ENCODE measurements around the gene AFF3. TPM values are rescaled to one million over a fixed set of nuclear protein-coding genes. Genes with fewer than 3 reads are reported as not detected.

The AFF3 gene
- total RNA-seq, 1 donor from 2014 or later, result 7.6 TPM

DNA sequence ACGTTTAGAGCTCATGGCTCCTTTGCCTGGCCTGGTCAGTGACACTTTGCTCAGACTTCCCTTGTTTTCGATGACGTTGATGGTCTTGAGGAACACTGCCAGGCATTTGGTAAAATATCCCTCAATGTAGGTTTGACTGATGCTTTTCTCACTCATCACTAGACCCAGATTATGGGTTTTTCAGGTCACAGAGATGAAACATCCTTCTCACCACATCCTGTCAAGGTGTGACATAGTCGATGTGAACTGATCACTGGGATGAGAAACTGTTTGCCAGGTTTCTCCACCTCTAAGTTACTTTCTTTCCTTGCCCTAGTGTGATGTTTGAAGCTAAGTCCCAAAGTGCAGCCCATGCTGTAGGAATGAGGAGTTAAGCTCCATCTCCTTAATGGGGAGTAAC lies 81.5 kb downstream of the AFF3 start:
- DNase-seq, result no peak
- no peak for ATAC-seq (ENCODE audit: poor library complexity)
- intact Hi-C loops (cut with DNase I), result no loop called here

DNA sequence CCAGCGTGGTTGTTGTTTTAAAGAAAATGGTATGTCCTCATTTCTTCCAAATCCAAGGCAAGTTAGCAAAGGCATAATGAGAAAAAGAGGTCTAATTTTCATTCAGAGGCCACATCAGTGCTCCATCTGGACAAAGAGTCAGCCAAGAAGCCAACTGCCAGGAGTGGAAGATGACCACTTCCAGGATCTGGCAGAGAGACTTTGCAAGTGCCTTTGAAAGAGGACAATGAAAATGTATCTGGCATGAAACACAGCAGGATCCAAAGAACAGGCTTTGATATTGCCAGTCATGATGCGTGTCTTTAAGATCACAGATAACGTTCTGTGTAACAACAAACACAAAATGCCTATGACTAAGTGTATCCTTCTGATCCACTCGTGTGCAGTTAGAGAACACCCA lies 82.8 kb downstream of the AFF3 start:
- no peak for ATAC-seq (ENCODE audit: poor library complexity)
- intact Hi-C loops (cut with DNase I), result no loop called here
- no peak for DNase-seq

DNA sequence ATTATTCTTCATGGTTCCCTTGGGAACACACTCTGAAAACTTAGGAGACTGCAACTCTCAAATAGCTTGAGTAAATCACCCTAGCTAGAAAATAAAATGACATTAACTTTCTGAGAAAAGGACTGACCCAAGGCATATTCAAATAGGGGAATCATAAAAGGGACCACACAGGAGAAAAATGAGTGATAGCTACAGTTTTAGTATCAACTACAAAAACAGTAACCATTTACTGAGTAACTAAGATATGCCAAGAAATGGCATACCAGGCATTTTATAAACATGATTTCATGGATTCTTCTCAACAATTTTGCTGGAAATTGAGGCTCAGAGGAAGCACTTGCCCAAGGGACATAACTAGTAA lies 84.5 kb downstream of the AFF3 start:
- intact Hi-C loops (cut with DNase I), result no loop called here
- no peak for DNase-seq
- ATAC-seq (ENCODE audit: poor library complexity), result no peak

GRCh38 chr2:100054426-100054825 lies 88.0 kb downstream of the AFF3 start:
- intact Hi-C loops (cut with DNase I), result no loop called here
- ATAC-seq (ENCODE audit: poor library complexity) (no peak), DNase-seq (no peak)

DNA sequence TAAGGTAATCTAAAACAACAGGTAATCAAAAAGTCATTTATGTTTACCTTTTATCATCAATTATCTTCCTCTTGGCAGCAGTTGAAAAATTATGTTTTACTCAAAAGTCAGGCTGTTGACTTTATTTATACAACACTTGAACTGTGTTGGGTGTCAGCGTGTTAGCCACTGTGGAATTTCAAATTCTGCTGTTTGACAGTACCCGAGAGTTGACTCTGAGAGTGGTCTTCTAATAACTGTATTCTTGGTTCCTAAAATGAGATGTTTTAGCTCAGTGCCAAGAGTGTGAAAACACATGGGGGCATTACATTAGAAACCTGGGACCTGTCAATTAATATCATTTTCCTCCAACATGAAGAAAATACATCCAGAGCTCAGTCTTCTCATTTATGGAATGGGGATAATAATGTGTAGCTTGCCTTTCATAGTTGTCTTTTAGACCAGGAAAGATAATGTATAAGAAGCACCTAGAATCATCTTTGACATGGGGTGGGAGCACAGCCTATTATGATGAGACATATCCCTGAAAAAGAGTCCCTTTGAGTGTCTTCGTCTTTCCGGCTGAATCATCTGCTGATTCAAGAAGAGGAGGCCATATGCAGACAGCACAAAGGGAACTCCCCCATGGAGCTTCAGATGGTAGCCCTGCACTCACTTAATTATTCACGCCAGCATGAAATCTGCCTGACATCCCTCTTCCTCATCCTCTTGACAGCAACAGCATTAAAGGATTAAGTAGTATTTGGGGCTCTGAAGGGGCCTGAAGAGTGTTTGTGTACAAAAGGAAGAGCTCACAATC lies 89.1 kb downstream of the AFF3 start:
- ATAC-seq (ENCODE audit: poor library complexity) (no peak), DNase-seq (no peak)
- intact Hi-C loops (cut with DNase I), result no loop called here

GRCh38 chr2:100052650-100053049 lies 89.7 kb downstream of the AFF3 start:
- intact Hi-C loops (cut with DNase I), result no loop called here
- no peak for ATAC-seq (ENCODE audit: poor library complexity)

GRCh38 chr2:100051253-100051652 lies 91.1 kb downstream of the AFF3 start:
- no peak for DNase-seq
- intact Hi-C loops (cut with DNase I), result no loop called here
- ATAC-seq (ENCODE audit: poor library complexity), result no peak

More at GRCh38 chr2:100052650-100053049, 89.7 kb downstream of the AFF3 start:
- DNase-seq, result no peak

- ATAC-seq (ENCODE audit: poor library complexity), result no peak
- intact Hi-C loops (cut with DNase I), result no loop called here
- DNase-seq, result no peak
Observed at GRCh38 chr2:100050685-100051084, 91.7 kb downstream of the AFF3 start.

DNA sequence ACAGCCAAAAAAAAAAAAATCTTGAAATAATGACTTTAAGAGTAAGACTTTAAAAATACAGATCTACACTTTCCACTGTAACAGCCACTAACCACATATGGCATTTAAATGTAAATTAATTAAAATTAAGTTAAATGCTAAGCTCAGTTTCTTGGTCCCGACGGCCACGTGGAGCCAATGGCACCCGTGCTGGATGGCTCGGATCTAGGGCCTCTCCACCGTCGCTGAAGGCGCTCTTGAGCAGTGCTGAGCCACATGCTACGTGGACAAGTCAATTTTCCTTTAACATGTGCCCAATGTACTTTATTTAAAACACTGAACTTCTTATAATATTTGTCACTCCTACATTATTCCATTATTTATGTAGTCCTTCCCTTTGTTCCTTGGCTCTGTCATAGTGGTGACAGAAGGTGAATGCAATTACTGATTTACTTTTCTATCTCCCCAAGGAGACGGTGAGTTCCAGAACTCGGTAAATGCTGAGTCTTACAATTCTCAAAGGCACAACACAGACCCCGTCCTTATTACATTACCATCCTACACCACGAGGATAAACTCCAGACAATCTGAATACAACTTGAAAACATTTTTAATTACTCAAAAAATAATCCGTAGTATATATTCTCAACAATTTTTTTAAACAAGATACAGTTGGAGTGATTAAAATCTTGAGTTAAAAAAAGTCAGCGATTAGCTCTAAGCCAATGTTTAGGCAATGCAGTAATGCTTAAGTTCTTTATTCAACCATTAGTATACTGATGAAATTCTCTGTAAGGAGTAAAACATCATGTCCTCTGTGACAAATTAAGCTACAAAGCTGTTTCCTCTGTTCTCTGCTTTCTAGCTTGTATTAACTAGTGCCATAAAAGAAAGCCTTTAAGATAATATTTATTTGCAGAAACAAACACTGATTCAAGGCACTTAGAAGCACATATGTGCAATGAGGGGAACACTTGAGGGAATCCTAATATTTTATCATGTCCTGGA lies 95.1 kb downstream of the AFF3 start:
- intact Hi-C loops (cut with DNase I), result no loop called here
- no peak for ATAC-seq (ENCODE audit: poor library complexity)
- no peak for DNase-seq

DNA sequence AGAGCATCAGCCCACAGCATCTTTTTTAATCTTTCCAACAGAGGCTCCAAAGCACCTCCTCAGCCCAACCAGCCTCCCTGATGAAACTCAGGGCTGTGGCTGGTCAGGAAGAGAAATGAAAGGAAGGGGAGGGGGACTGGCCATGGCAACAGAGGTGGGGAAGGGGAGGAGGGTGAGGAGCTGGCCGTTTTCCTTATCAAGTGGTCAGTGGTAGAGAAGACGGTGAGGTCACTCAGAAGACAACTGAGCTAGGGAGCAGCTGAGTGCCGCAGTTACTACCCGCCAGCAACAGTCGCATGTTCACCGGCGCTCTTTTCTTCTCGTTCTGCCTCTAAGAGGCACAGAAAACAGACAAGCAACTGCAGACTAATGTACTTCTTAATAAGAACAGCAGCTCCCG lies 97.4 kb downstream of the AFF3 start:
- ATAC-seq (ENCODE audit: poor library complexity), result no peak
- DNase-seq, result no peak
- intact Hi-C loops (cut with DNase I), result no loop called here

DNA sequence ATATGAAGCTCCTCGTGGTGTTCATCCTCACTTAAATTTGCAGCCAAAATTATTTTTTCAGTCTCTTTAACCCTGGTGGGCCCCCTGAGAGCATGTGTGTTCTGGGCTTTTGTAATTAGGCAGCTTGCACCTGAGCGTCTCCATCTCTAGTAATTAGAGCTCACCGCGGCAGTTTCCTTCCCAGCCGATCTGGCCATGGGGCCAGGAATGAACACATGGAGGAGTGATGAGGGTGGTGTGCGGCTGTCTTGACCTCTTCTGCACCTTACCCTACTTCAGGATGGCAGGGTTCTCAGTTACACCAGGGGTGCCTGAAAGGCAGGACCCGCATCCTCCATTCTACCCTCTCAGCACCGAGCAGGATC lies 98.5 kb downstream of the AFF3 start:
- DNase-seq (no peak), ATAC-seq (ENCODE audit: poor library complexity) (no peak)
- intact Hi-C loops (cut with DNase I), result no loop called here

DNA sequence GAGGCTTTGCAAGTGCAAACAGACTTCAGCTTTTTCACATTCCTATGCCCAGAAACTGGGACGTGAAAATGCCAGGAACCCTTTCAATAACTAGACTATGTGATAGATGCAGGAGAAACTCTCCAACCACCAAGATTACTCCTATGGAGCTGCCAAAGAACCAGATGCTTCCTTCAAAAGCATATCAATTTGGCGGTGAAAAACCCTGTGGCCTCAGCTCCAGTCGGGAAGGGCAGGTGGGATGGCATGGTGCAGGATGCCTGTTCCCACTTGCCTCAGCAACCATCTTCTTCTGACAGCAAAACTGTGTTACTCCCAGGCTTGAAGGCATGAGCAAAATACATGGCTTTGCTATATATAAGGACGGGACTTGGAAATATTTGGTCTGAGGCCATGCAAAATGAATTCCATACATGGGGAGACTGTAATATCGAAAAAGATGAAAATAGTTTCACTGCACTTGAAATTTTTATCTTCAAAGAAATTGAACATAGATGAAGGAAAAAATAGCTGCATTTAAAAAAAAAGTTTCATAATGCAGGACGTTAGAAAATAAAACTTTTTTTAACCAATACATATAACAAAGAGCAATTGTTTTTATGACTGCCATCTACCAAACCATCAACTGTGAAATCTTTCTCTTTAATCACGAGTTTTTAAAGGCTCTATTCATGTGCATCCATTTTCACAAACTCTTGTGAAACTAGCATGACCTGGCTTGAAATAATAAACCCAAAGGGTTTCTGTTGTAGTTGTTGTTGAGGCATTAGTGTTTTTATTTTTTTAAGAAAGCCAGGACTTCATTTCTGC lies 99.1 kb downstream of the AFF3 start:
- ATAC-seq (ENCODE audit: poor library complexity), result no peak
- no peak for DNase-seq
- intact Hi-C loops (cut with DNase I), result no loop called here

GRCh38 chr2:100042562-100042961 lies 99.8 kb downstream of the AFF3 start:
- intact Hi-C loops (cut with DNase I), result no loop called here
- no peak for ATAC-seq (ENCODE audit: poor library complexity)
- DNase-seq, result no peak

DNA sequence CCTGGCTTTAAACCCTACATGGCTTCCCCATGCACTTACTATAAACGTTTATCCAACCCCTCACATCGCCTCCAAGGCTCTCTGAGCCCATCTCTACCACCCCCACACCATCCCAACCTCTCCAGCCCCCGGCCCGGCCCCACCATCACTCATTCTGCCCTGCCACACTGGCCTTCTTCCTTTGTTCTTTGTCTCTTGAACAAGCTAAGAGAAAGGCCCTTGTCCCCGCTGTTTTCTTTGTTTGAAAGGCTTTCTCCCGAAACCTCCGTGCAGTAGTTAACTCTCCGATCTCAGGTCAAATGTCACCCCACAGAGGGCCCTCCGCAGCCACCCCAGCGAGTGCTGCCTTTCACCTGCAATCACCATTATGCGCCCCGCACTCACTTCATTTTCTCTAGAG lies 100.4 kb downstream of the AFF3 start:
- ATAC-seq (ENCODE audit: poor library complexity) (no peak), DNase-seq (no peak)
- intact Hi-C loops (cut with DNase I), result no loop called here

DNA sequence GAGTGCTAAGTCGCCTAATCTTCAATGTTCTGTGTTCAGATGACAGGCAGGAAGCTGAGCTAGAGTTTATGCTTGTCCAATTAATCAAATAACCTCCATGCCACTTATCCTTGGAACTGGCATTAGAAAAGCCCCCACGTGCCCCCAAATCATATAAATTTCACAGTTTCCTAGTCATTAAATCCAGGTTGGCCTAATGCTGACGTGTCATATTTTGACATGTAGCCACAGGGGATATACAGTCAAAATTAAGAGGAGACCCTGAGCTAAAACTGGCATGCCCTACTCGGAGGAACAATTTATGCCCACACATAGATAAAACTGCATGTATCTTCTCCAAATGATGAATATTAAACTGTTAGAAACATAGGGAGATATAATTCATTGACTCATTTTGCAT lies 101.0 kb downstream of the AFF3 start:
- intact Hi-C loops (cut with DNase I), result no loop called here
- DNase-seq (no peak), ATAC-seq (ENCODE audit: poor library complexity) (no peak)

DNA sequence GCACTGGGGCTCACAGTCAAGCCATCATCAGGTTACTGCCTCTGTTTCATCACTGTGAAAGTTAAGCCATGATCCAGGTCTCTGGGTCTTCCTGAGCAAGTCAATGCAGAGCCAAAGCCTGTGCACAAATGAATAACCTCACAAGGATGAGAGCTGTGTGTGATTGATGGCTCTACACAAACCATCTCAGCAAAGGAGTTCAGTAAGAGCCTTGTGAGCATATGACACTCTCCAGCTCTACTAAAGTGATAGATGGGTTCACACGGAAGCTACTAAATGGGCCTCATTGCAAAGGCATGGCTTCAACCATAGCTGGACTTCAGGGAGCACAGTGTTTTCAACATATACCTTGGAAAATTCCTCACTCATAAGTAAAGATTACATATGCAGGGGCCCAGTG lies 101.5 kb downstream of the AFF3 start:
- no peak for DNase-seq
- no peak for ATAC-seq (ENCODE audit: poor library complexity)
- intact Hi-C loops (cut with DNase I), result no loop called here

DNA sequence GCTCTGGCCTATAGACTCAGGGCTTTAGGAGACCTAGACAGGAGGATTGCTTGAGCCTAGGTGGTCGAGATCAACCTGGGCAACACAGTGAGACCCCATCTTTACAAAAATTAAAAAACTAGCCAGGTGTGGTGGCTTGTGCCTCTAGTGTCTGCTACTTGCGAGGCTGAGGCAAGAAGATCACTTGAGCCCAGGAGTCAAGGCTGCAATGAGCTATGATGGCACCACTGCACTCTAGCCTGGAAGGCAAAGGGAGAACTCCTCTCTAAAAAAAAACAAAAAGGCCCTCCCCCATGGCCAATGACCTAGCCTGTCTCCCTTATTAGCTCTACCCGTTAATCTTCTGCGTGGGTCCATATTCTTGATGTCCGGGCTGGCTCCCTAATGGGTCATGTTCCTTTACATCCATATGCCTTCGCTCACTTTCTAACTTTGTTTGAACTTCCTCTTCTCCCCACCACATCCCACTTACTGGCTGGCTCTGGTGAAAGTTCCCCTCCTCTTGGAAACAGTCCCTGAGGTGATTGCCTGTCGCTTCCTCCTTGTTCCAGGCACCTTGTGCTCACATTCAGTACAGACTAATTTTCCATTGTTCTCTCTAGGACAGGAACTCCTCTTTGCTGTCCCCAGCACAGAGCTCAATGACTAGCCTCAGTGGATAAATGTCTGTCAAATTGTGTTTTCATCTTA lies 103.0 kb downstream of the AFF3 start:
- ATAC-seq (ENCODE audit: poor library complexity), result no peak
- intact Hi-C loops (cut with DNase I), result no loop called here

GRCh38 chr2:100038011-100038410 lies 104.4 kb downstream of the AFF3 start:
- ATAC-seq (ENCODE audit: poor library complexity), result no peak
- no peak for DNase-seq
- intact Hi-C loops (cut with DNase I), result no loop called here

More for the DNA sequence above, 103.0 kb downstream of the AFF3 start:
- no peak for DNase-seq

- no peak for ATAC-seq (ENCODE audit: poor library complexity)
- intact Hi-C loops (cut with DNase I), result no loop called here
Observed at GRCh38 chr2:100036793-100037192, 105.6 kb downstream of the AFF3 start.

More at GRCh38 chr2:100036793-100037192, 105.6 kb downstream of the AFF3 start:
- DNase-seq, result no peak

Data from Right ventricle myocardium superior (tissue), 1 donor.